K562 (cell line): ENCODE data around the gene PAQR7. TPM values are rescaled to one million over a fixed set of nuclear protein-coding genes. Genes with fewer than 3 reads are reported as not detected.

Experiments used
- CBX3 ChIP-seq, 2 experiments: IDR thresholded peaks; 1 replicate in 1 of 2; 2 replicates in 1 of 2; pipeline ENCODE4 v1.6.1; 2012; ENCODE audit warnings: inconsistent platforms in 2 of 2, low read length in 2 of 2, borderline replicate concordance in 1 of 2, control low read depth in 1 of 2
- GMEB1 ChIP-seq: fragments of 250-450 bp; sonication (Bioruptor Pico); IDR thresholded peaks from 2 replicates; pipeline ENCODE4 v1.4.0; 2020; ENCODE audit warnings: mild to moderate bottlenecking
- MIER1 ChIP-seq: fragments of 450-650 bp; IDR thresholded peaks from 2 replicates; pipeline ENCODE4 v1.6.1; 2016; ENCODE audit warnings: antibody characterized with exemption, mild to moderate bottlenecking, low read depth
- NCOA2 ChIP-seq, 2 experiments: fragments of 450-650 bp; IDR thresholded peaks; 2 replicates each; pipeline ENCODE4 v1.6.1; 2018; ENCODE audit warnings: mild to moderate bottlenecking in 2 of 2, moderate library complexity in 1 of 2; ENCODE audit not compliant: partially characterized antibody in 2 of 2
- PHF8 ChIP-seq: fragments of 200-600 bp; sonication (generic); IDR thresholded peaks from 2 replicates; pipeline ENCODE4 v1.6.1; 2012; ENCODE audit warnings: mixed run types, mild to moderate bottlenecking, inconsistent platforms, low read length, moderate library complexity, borderline replicate concordance
- PRDM10 ChIP-seq: fragments of 450-650 bp; IDR thresholded peaks from 2 replicates; pipeline ENCODE4 v1.6.1; 2018; ENCODE audit not compliant: partially characterized antibody
- RBM22 ChIP-seq: fragments of 200-400 bp; formaldehyde crosslinking; IDR thresholded peaks from 2 replicates; pipeline ENCODE4 v1.6.1; 2018; ENCODE audit warnings: low read length, low read depth; ENCODE audit not compliant: poor library complexity, severe bottlenecking
- RHOXF2B ChIP-seq: fragments of 250-450 bp; sonication (Bioruptor Pico); conservative IDR thresholded peaks from 2 replicates; pipeline ENCODE4 v1.5.1; 2021
- SNIP1 ChIP-seq: fragments of 450-650 bp; IDR thresholded peaks from 2 replicates; pipeline ENCODE4 v1.7.1; 2017; ENCODE audit warnings: low read depth, mild to moderate bottlenecking
- YBX1 ChIP-seq: fragments of 450-650 bp; IDR thresholded peaks from 2 replicates; pipeline ENCODE4 v1.7.1; 2016; ENCODE audit warnings: mild to moderate bottlenecking
- YY1 ChIP-seq, 3 experiments: IDR thresholded peaks; 2 replicates each; pipeline ENCODE4 v1.6.1; 2011; ENCODE audit warnings: low read length in 2 of 3, mild to moderate bottlenecking in 2 of 3, moderate library complexity in 2 of 3, borderline replicate concordance in 1 of 3, control low read depth in 1 of 3, low read depth in 1 of 3; ENCODE audit not compliant: insufficient read depth in 3 of 3, insufficient replicate concordance in 2 of 3, control insufficient read depth in 1 of 3, insufficient read length in 1 of 3; ENCODE audit errors: extremely low read depth in 1 of 3
- ZNF217 ChIP-seq: sonication (generic); formaldehyde crosslinking; IDR thresholded peaks from 2 replicates; pipeline ENCODE4 v1.8.0; 2022; ENCODE audit warnings: mild to moderate bottlenecking, missing genetic modification reagents
- ZNF347 ChIP-seq: fragments of 450-650 bp; formaldehyde crosslinking; IDR thresholded peaks from 2 replicates; pipeline ENCODE4 v1.4.0; 2020; ENCODE audit warnings: low read depth, mild to moderate bottlenecking, moderate library complexity
- ZNF586 ChIP-seq: fragments of 450-650 bp; formaldehyde crosslinking; conservative IDR thresholded peaks from 2 replicates; pipeline ENCODE4 v1.4.0; 2020; ENCODE audit warnings: mild to moderate bottlenecking, moderate library complexity
- polyA plus RNA-seq, 8 experiments: library from polyadenylated mRNA; depleted of rRNA in 4 of 8; stranded (reverse) in 5 of 8; unstranded in 3 of 8; fragments of >200 nt; fragmentation: Nextera tagmentation in 2 of 8; fragmentation: Illumina TruSeq in 1 of 8; extraction: Ambion mirVana in 2 of 8; extraction: Trizol in 1 of 8; gene quantifications; 2 replicates each; pipeline versions ENCODE4 v1.2.1 to v1.2.3, GENCODE V29; 2011 to 2014; ENCODE audit warnings: inconsistent platforms in 1 of 8, missing spikeins in 1 of 8
- total RNA-seq, 7 experiments: library from RNA; depleted of rRNA in 6 of 7; stranded (reverse); fragments of >200 nt in 6 of 7; fragmentation: Illumina TruSeq in 2 of 7; extraction: Trizol in 2 of 7; gene quantifications; 2 replicates each; pipeline versions ENCODE4 v1.2.1 to v1.2.3, GENCODE V29; 2011 to 2021; ENCODE audit warnings: low replicate concordance in 1 of 7
- TF ChIP-seq, protein P1 (sequence below): fragments of 450-650 bp; IDR thresholded peaks from 2 replicates; pipeline ENCODE4 v1.6.1; 2016; ENCODE audit warnings: borderline replicate concordance
- TF ChIP-seq, protein P2 (sequence below): fragments of 450-650 bp; IDR thresholded peaks from 2 replicates; pipeline ENCODE4 v1.6.1; 2016; ENCODE audit warnings: antibody characterized with exemption

Gene PAQR7
- total and polyA plus RNA-seq, 9 of the 15 experiments (the other 6 are each of a cell fraction or from before 2014, with no cell fraction given) = 1.1 to 5.2 (median 2.6) TPM

DNA sequence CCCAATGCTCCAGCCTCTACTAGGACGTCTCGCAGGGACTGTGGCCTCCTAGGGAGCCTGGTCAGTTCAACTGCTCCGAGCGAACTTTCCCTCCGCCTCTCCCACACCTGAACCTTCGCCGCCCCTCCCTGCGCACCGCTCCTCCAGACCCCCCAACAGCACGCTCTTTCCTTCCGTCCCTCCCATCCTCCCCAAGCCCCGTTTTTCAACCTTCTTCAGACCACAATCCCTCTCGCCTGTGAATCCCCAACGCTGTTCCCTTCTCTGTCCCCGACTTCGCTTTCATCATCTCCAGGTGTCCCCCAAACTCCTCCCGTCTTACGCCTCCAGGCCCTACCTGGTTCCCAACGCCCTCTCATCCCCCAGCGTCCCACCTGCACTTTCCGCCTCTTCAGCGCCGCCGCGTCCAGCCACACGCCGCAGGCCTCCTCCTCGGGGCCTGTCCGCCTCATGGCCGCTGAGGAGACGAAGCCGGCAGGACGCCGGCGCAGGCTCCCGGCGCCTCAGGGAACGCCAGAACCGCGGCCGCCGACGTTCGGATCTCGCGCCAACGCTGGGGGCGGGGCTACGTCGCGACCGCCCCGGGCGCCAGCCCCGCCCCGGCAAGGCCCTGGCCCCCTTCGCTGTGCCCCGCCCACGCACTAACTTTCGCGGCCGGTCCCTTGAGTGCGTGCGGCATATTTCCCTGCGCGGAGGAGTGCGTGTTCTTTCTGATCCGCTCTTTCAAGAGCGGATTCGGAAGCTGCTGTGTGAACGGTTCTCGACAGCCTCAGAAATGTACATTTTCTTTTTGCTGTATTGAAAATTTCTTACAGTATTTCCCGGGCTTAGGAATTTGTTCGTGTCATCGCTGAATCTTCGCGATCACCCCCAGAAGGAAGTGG is 16.4 kb downstream of the PAQR7 start, which contains the start of gene AUNIP (continued):
- TF ChIP-seq ZNF347 (no peak), YBX1 (no peak), SNIP1 (peak; percentile 45; the same call in 1 of the 2 replicates), NCOA2 (IDR thresholded peaks at IDR 0.05; ENCODE audit: partially characterized antibody in 2 of 2) (no peak), RHOXF2B (CRISPR knock-in tag) (no peak), CBX3 (IDR thresholded peaks at IDR 0.05; ENCODE audit: borderline replicate concordance in 1 of 2, low read length in 2 of 2) (no peak; a peak in 2 of 3 replicates), PHF8 (peak; percentile 100; the same call in 1 of the 2 replicates), GMEB1 (CRISPR knock-in tag) (peak; percentile 95), PRDM10 (peak; percentile 98), MIER1 (peak; percentile 69; the same call in 1 of the 2 replicates), RBM22 (no peak), ZNF217 (CRISPR knock-in tag) (no peak), YY1 (IDR thresholded peaks at IDR 0.05; ENCODE audit: borderline replicate concordance in 1 of 3, control insufficient read depth in 1 of 3, extremely low read depth in 1 of 3, insufficient read depth in 3 of 3, insufficient read length in 1 of 3, insufficient replicate concordance in 2 of 3, low read depth in 1 of 3, low read length in 2 of 3) (peak; percentile 53 to 91 (median 83)), ZNF586 (CRISPR knock-in tag) (no peak)
- TF ChIP-seq, protein P1, sequence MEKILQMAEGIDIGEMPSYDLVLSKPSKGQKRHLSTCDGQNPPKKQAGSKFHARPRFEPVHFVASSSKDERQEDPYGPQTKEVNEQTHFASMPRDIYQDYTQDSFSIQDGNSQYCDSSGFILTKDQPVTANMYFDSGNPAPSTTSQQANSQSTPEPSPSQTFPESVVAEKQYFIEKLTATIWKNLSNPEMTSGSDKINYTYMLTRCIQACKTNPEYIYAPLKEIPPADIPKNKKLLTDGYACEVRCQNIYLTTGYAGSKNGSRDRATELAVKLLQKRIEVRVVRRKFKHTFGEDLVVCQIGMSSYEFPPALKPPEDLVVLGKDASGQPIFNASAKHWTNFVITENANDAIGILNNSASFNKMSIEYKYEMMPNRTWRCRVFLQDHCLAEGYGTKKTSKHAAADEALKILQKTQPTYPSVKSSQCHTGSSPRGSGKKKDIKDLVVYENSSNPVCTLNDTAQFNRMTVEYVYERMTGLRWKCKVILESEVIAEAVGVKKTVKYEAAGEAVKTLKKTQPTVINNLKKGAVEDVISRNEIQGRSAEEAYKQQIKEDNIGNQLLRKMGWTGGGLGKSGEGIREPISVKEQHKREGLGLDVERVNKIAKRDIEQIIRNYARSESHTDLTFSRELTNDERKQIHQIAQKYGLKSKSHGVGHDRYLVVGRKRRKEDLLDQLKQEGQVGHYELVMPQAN = peak; percentile 99
- TF ChIP-seq, protein P2, sequence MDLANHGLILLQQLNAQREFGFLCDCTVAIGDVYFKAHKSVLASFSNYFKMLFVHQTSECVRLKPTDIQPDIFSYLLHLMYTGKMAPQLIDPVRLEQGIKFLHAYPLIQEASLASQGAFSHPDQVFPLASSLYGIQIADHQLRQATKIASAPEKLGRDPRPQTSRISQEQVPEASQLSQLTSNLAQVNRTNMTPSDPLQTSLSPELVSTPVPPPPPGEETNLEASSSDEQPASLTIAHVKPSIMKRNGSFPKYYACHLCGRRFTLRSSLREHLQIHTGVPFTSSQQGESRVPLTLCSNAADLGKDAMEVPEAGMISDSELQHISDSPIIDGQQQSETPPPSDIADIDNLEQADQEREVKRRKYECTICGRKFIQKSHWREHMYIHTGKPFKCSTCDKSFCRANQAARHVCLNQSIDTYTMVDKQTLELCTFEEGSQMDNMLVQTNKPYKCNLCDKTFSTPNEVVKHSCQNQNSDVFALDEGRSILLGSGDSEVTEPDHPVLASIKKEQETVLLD = peak; percentile 62
